H1 (cell line): ENCODE data around the gene GRID1. TPM values are rescaled to one million over a fixed set of nuclear protein-coding genes. Genes with fewer than 3 reads are reported as not detected.

Experiments
- RAD21 ChIP-seq, 2 experiments: IDR thresholded peaks in 1 of 2; conservative IDR thresholded peaks in 1 of 2; 2 replicates each; pipeline ENCODE4 v1.6.1; 2011; ENCODE audit warnings: low read depth in 2 of 2, low read length in 2 of 2, improper control_type of control experiment in 1 of 2, inconsistent platforms in 1 of 2, mild to moderate bottlenecking in 1 of 2, moderate library complexity in 1 of 2
- TEAD4 ChIP-seq: IDR thresholded peaks from 2 replicates; pipeline ENCODE4 v1.6.1; 2012; ENCODE audit warnings: low read depth, low read length, inconsistent platforms, mixed read lengths
- polyA plus RNA-seq, 7 experiments: library from polyadenylated mRNA; depleted of rRNA in 3 of 7; stranded (reverse) in 5 of 7; unstranded in 2 of 7; fragments of >200 nt in 5 of 7; fragments of 200-250 nt in 2 of 7; gene quantifications; 1 replicate in 5 of 7; 2 replicates in 1 of 7; 4 replicates in 1 of 7; pipeline versions ENCODE4 v1.2.1 to v1.2.3, GENCODE V29; 2011 to 2013; ENCODE audit warnings: missing spikeins in 2 of 7, mixed read lengths in 2 of 7
- total RNA-seq: library from RNA; stranded (reverse); fragmentation: NEBNext Ultra II Directional; extraction: Animal tissue kit (Norgen Biotek cat#: 25700); gene quantifications from 2 replicates; pipeline ENCODE4 v1.2.1, GENCODE V29; 2021

GRID1 gene
- total and polyA plus RNA-seq, 2 of the 8 experiments (the other 6 are each of a cell fraction or from before 2014, with no cell fraction given), result 0.22 to 0.30 TPM

DNA sequence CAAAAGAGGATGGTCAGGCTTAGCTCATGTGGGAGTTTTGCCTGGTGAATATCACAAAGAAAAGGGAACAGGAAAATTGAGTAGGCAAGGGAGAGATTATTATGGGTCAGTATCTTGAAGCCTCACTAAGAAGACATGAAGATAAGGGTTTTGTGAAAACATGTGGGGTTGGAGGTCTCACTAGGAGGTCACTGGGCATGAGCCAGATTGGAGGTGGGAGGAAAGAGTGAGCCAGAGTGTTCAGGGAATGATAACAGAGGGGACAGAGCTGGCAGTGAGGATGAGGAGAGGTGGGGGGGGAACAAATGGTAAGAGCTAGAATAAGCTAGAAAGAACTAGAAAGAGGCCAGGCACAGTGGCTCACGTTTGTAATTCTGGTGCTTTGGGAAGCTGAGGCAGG, 374.3 kb downstream of the GRID1 start (continued):
- no peak for TF ChIP-seq RAD21 (IDR thresholded peaks at IDR 0.05 in 1 of 2, conservative IDR thresholded peaks at IDR 0.05 in 1 of 2; ENCODE audit: low read depth in 2 of 2, low read length in 2 of 2)
- TF ChIP-seq TEAD4, result no peak
